Measurements from ENCODE around the gene NHLRC4. TPM values are rescaled to one million over a fixed set of nuclear protein-coding genes. Genes with fewer than 3 reads are reported as not detected.

Gene NHLRC4
- total RNA-seq, 1 experiment from 2014 or later, result 0.44 TPM

GRCh38 chr16:555528-556473, 11.0 kb upstream of the NHLRC4 start:
- BruUV-seq (replicated peaks), result no TSS peak

GRCh38 chr16:556474-557173, 10.2 kb upstream of the NHLRC4 start:
- no peak for TF ChIP-seq EZH2 (IDR thresholded peaks at IDR 0.05; ENCODE audit: low read length, unreplicated experiment)
- no peak for TF ChIP-seq EZH2phosphoT487 (IDR thresholded peaks at IDR 0.05; ENCODE audit: borderline replicate concordance, low read length)
- no peak for TF ChIP-seq CTCF (conservative IDR thresholded peaks at IDR 0.05; ENCODE audit: low read depth, low read length)
- no peaks in the 10 kb centered on the region for H4K20me1 ChIP-seq (ENCODE audit: low read length)
- CTCF ChIA-PET, result no interaction called here
- no peak overlapping the region for H3K4me3 ChIP-seq (ENCODE audit: low read length)
- H3K4me1 ChIP-seq (ENCODE audit: insufficient read depth, low read length), result no peaks in the 10 kb centered on the region
- no peaks in the 10 kb centered on the region for H3K9me3 ChIP-seq (ENCODE audit: low read length)
- H3K4me2 ChIP-seq (ENCODE audit: low read length), result no peak overlapping the region
- H3K27me3 ChIP-seq (ENCODE audit: low read length), result peaks cover 13% of the 10 kb centered on the region
- DNase-seq (no peak), ATAC-seq (no peak)
- intact Hi-C loops (cut with micrococcal nuclease), result no loop called here
- H3K9ac ChIP-seq (ENCODE audit: low read length), result no peak overlapping the region
- no peak overlapping the region for H2AFZ ChIP-seq (ENCODE audit: low read length)
- no peaks in the 10 kb centered on the region for H3K36me3 ChIP-seq (ENCODE audit: low read depth, low read length)
- POLR2A ChIA-PET (ENCODE audit: unreplicated experiment), result no interaction called here
- no peaks in the 10 kb centered on the region for H3F3A ChIP-seq (ENCODE audit: low read length, unreplicated experiment)
- no peaks in the 10 kb centered on the region for H3K79me2 ChIP-seq (ENCODE audit: low read length)
- no TSS peak for BruUV-seq (replicated peaks)
- no peaks in the 10 kb centered on the region for H3K9me2 ChIP-seq (replicated peaks; ENCODE audit: low read length)
- H3K27ac ChIP-seq (ENCODE audit: low read length), result no peak overlapping the region

More at GRCh38 chr16:555528-556473, 11.0 kb upstream of the NHLRC4 start:
- Histone ChIP-seq H3K79me2 (ENCODE audit: low read length) (no peaks in the 10 kb centered on the region), H3K4me3 (ENCODE audit: low read length) (no peak overlapping the region), H3K27me3 (ENCODE audit: low read length) (peaks cover 9% of the 10 kb centered on the region), H3K9me2 (replicated peaks; ENCODE audit: low read length) (no peaks in the 10 kb centered on the region), H3K4me1 (ENCODE audit: insufficient read depth, low read length) (no peaks in the 10 kb centered on the region), H3K9me3 (ENCODE audit: low read length) (no peaks in the 10 kb centered on the region), H3K9ac (ENCODE audit: low read length) (no peak overlapping the region), H3K4me2 (ENCODE audit: low read length) (no peak overlapping the region), H3F3A (ENCODE audit: low read length, unreplicated experiment) (no peaks in the 10 kb centered on the region), H4K20me1 (ENCODE audit: low read length) (no peaks in the 10 kb centered on the region), H3K36me3 (ENCODE audit: low read depth, low read length) (no peaks in the 10 kb centered on the region), H3K27ac (ENCODE audit: low read length) (no peak overlapping the region), H2AFZ (ENCODE audit: low read length) (no peak overlapping the region)
- TF ChIP-seq EZH2 (IDR thresholded peaks at IDR 0.05; ENCODE audit: low read length, unreplicated experiment), result no peak
- no peak for TF ChIP-seq EZH2phosphoT487 (IDR thresholded peaks at IDR 0.05; ENCODE audit: borderline replicate concordance, low read length)
- TF ChIP-seq CTCF (conservative IDR thresholded peaks at IDR 0.05; ENCODE audit: low read depth, low read length), result no peak
- ChIA-PET CTCF (no interaction called here), POLR2A (ENCODE audit: unreplicated experiment) (no interaction called here)
- DNase-seq (no peak), ATAC-seq (no peak)
- intact Hi-C loops (cut with micrococcal nuclease), result no loop called here

All from PC-3 (cell line).